Keratinocyte (primary cell): Measurements from ENCODE around the gene RHEB. TPM values are rescaled to one million over a fixed set of nuclear protein-coding genes. Genes with fewer than 3 reads are reported as not detected.

Experiments
- DNase-seq: peaks from one replicate; pipeline ENCODE4 v3.0.0-alpha.2; 2011; ENCODE audit warnings: low read depth, missing footprints, low spot score
- FAIRE-seq: peaks from 2 replicates; lab custom pipeline; 2011; peaks lifted over from hg19 to GRCh38; lab: Jason Lieb, UNC
- H2AFZ ChIP-seq: 2 replicates; pipeline ENCODE4 v1.6.0; 2012; ENCODE audit warnings: low read length, control low read depth, inconsistent platforms; ENCODE audit not compliant: control insufficient read depth
- H3K27ac ChIP-seq: 2 replicates; pipeline ENCODE4 v1.5.1; 2011; ENCODE audit warnings: low read length; ENCODE audit not compliant: control insufficient read depth, insufficient read depth
- H3K27me3 ChIP-seq: 3 replicates; pipeline ENCODE4 v1.6.0; 2011; ENCODE audit warnings: low read length; ENCODE audit not compliant: control insufficient read depth, insufficient read depth; ENCODE audit errors: extremely low read depth
- H3K36me3 ChIP-seq, 2 experiments: 2 replicates in 1 of 2; 3 replicates in 1 of 2; pipeline ENCODE4 v1.5.1; 2011; ENCODE audit warnings: low read length in 2 of 2, mild to moderate bottlenecking in 1 of 2; ENCODE audit not compliant: control insufficient read depth in 2 of 2, insufficient read depth in 2 of 2; ENCODE audit errors: extremely low read depth in 1 of 2
- H3K4me1 ChIP-seq: 3 replicates; pipeline ENCODE4 v1.5.1; 2011; ENCODE audit warnings: low read length; ENCODE audit not compliant: control insufficient read depth, insufficient read depth; ENCODE audit errors: extremely low read depth
- H3K4me2 ChIP-seq: 3 replicates; pipeline ENCODE4 v1.6.0; 2011; ENCODE audit warnings: low read depth, low read length; ENCODE audit not compliant: control insufficient read depth, insufficient read depth; ENCODE audit errors: extremely low read depth
- H3K4me3 ChIP-seq, 3 experiments: fragments of 200-600 bp in 1 of 3; sonication (generic) in 1 of 3; 2 replicates in 2 of 3; 3 replicates in 1 of 3; pipeline ENCODE4 v1.5.1; 2011 to 2016; ENCODE audit warnings: low read length in 3 of 3, mild to moderate bottlenecking in 3 of 3, control low read depth in 2 of 3, inconsistent platforms in 1 of 3, low read depth in 1 of 3, mixed read lengths in 1 of 3, mixed run types in 1 of 3, moderate library complexity in 1 of 3; ENCODE audit not compliant: control insufficient read depth in 2 of 3, insufficient read depth in 2 of 3; ENCODE audit errors: extremely low read depth in 1 of 3
- H3K79me2 ChIP-seq: 2 replicates; pipeline ENCODE4 v1.6.0; 2012; ENCODE audit warnings: low read length; ENCODE audit not compliant: control insufficient read depth, insufficient read depth
- H3K9ac ChIP-seq: 3 replicates; pipeline ENCODE4 v1.6.0; 2011; ENCODE audit warnings: low read length; ENCODE audit not compliant: control insufficient read depth, insufficient read depth; ENCODE audit errors: extremely low read depth
- H3K9me1 ChIP-seq: 3 replicates; pipeline ENCODE4 v1.6.0; 2011; ENCODE audit warnings: low read length; ENCODE audit not compliant: control insufficient read depth, insufficient read depth; ENCODE audit errors: extremely low read depth
- H3K9me3 ChIP-seq: 2 replicates; pipeline ENCODE4 v1.5.1; 2012; ENCODE audit warnings: low read depth, low read length; ENCODE audit not compliant: control insufficient read depth
- H4K20me1 ChIP-seq: 3 replicates; pipeline ENCODE4 v1.6.0; 2011; ENCODE audit warnings: low read length; ENCODE audit not compliant: control insufficient read depth, insufficient read depth; ENCODE audit errors: extremely low read depth
- CTCF ChIP-seq, 3 experiments: IDR thresholded peaks in 1 of 3; conservative IDR thresholded peaks in 1 of 3; optimal IDR thresholded peaks in 1 of 3; 2 replicates in 2 of 3; 3 replicates in 1 of 3; pipeline versions ENCODE3 to v1.5.1; 2011; ENCODE audit warnings: low read length in 3 of 3, mild to moderate bottlenecking in 3 of 3, moderate library complexity in 2 of 3, control low read depth in 1 of 3, inconsistent platforms in 1 of 3; ENCODE audit not compliant: insufficient read depth in 2 of 3; ENCODE audit errors: extremely low read depth in 1 of 3
- EZH2 ChIP-seq: IDR thresholded peaks from one replicate; pipeline ENCODE4 v1.6.1; 2012; ENCODE audit warnings: inconsistent platforms, mild to moderate bottlenecking, low read length, moderate library complexity
- dilution Hi-C: fragments of 300-500 bp; cut with MboI; formaldehyde crosslinking; loops from one replicate; pipeline ENCODE4 v1.7.0; 2020; ENCODE audit warnings: low sequenced_read_pairs; ENCODE audit not compliant: extremely low pct_ligation_motif_present
- polyA plus RNA-seq, 5 experiments: library from polyadenylated mRNA; depleted of rRNA in 3 of 5; stranded (reverse) in 3 of 5; stranded (forward) in 1 of 5; unstranded in 1 of 5; fragments of >200 nt; gene quantifications; 1 replicate in 1 of 5; 2 replicates in 3 of 5; 3 replicates in 1 of 5; pipeline versions ENCODE4 v1.2.1 to v1.2.3, GENCODE V29; 2011 to 2012; ENCODE audit warnings: missing spikeins in 2 of 5, low read depth in 1 of 5, low replicate concordance in 1 of 5

The RHEB gene
- polyA plus RNA-seq, 1 donor (not counting 4 experiments of a cell fraction or from before 2014, with no cell fraction given): 138 TPM

- H2AFZ ChIP-seq: no peak overlapping the region
- H3K9me1 ChIP-seq: no peaks in the 10 kb centered on the region
- dilution Hi-C loops: no loop called here
- H3K27ac ChIP-seq: no peak overlapping the region
- peak overlapping the region; percentile 34 for H3K4me2 ChIP-seq
- no peak overlapping the region for H3K4me3 ChIP-seq
- TF ChIP-seq EZH2 (no peak), CTCF (optimal IDR thresholded peaks at IDR 0.05 in 1 of 3, IDR thresholded peaks at IDR 0.05 in 1 of 3, conservative IDR thresholded peaks at IDR 0.05 in 1 of 3; ENCODE audit: extremely low read depth in 1 of 3, insufficient read depth in 2 of 3, low read length in 3 of 3) (no peak)
- no peaks in the 10 kb centered on the region for H3K79me2 ChIP-seq
- H3K36me3 ChIP-seq: no peaks in the 10 kb centered on the region
- FAIRE-seq (no peak), DNase-seq (no peak)
- no peak overlapping the region for H3K9ac ChIP-seq
- no peaks in the 10 kb centered on the region for H4K20me1 ChIP-seq
- H3K9me3 ChIP-seq: peaks cover 9% of the 10 kb centered on the region
- peaks cover 5% of the 10 kb centered on the region for H3K4me1 ChIP-seq
- peaks cover 5% of the 10 kb centered on the region for H3K27me3 ChIP-seq
Observed at GRCh38 chr7:151426441-151426903, 93.2 kb downstream of the RHEB start.

- DNase-seq: no peak
- H3K9me1 ChIP-seq: no peaks in the 10 kb centered on the region
- peaks cover 5% of the 10 kb centered on the region for H3K4me1 ChIP-seq
- H3K9me3 ChIP-seq: peaks cover 9% of the 10 kb centered on the region
- no peaks in the 10 kb centered on the region for H3K79me2 ChIP-seq
- H3K27ac ChIP-seq: no peak overlapping the region
- H3K9ac ChIP-seq: no peak overlapping the region
- no peaks in the 10 kb centered on the region for H4K20me1 ChIP-seq
- TF ChIP-seq CTCF (optimal IDR thresholded peaks at IDR 0.05 in 1 of 3, IDR thresholded peaks at IDR 0.05 in 1 of 3, conservative IDR thresholded peaks at IDR 0.05 in 1 of 3; ENCODE audit: extremely low read depth in 1 of 3, insufficient read depth in 2 of 3, low read length in 3 of 3) (no peak), EZH2 (no peak)
- H3K4me2 ChIP-seq: no peak overlapping the region
- no peak for FAIRE-seq
- H2AFZ ChIP-seq: no peak overlapping the region
- no peak overlapping the region for H3K4me3 ChIP-seq
- no peaks in the 10 kb centered on the region for H3K36me3 ChIP-seq
- dilution Hi-C loops: no loop called here
- H3K27me3 ChIP-seq: peaks cover 5% of the 10 kb centered on the region
Observed at GRCh38 chr7:151425670-151426440, 93.8 kb downstream of the RHEB start.
